Right atrium auricular region (tissue), 2 donors: Measurements from ENCODE around the gene CCDC184. TPM values are rescaled to one million over a fixed set of nuclear protein-coding genes. Genes with fewer than 3 reads are reported as not detected.

Experiments used
- DNase-seq: peaks from one replicate; pipeline ENCODE4 v3.0.0-alpha.2; 2019; ENCODE audit warnings: low spot score
- H3K27ac ChIP-seq, 2 donors: fragments of 200-600 bp; sonication (generic); 1 replicate in 1 of 2; 2 replicates in 1 of 2; pipeline ENCODE4 v1.5.1; 2016 to 2019
- H3K27me3 ChIP-seq, 2 donors: fragments of 200-600 bp; sonication (generic); one replicate each; pipeline versions ENCODE4 v1.5.1 to v1.6.0; 2017 to 2019
- H3K36me3 ChIP-seq: fragments of 200-600 bp; sonication (generic); one replicate; pipeline ENCODE4 v1.5.1; 2016
- H3K4me1 ChIP-seq, 2 donors: fragments of 200-600 bp; sonication (generic); one replicate each; pipeline versions ENCODE4 v1.5.1 to v1.6.0; 2017 to 2019
- H3K4me3 ChIP-seq, 2 donors: fragments of 200-600 bp; sonication (generic); 1 replicate in 1 of 2; 2 replicates in 1 of 2; pipeline ENCODE4 v1.5.1; 2017 to 2019; ENCODE audit warnings: mild to moderate bottlenecking in 1 of 2, moderate library complexity in 1 of 2
- H3K9me3 ChIP-seq, 2 donors: fragments of 200-600 bp; sonication (generic); one replicate each; pipeline ENCODE4 v1.5.1; 2019
- total RNA-seq, 2 donors: library from RNA; depleted of rRNA; stranded (reverse); fragments of >200 nt; gene quantifications; one replicate each; pipeline ENCODE4 v1.1.0, GENCODE V29; 2016
- TF ChIP-seq, protein P1 (sequence below), 2 donors: fragments of 200-600 bp; sonication (generic); IDR thresholded peaks; one replicate each; pipeline ENCODE4 v1.5.1; 2019; ENCODE audit warnings: antibody characterized with exemption in 2 of 2

Gene CCDC184
- total RNA-seq, 2 donors from 2014 or later = 0.37 to 1.4 TPM

DNA sequence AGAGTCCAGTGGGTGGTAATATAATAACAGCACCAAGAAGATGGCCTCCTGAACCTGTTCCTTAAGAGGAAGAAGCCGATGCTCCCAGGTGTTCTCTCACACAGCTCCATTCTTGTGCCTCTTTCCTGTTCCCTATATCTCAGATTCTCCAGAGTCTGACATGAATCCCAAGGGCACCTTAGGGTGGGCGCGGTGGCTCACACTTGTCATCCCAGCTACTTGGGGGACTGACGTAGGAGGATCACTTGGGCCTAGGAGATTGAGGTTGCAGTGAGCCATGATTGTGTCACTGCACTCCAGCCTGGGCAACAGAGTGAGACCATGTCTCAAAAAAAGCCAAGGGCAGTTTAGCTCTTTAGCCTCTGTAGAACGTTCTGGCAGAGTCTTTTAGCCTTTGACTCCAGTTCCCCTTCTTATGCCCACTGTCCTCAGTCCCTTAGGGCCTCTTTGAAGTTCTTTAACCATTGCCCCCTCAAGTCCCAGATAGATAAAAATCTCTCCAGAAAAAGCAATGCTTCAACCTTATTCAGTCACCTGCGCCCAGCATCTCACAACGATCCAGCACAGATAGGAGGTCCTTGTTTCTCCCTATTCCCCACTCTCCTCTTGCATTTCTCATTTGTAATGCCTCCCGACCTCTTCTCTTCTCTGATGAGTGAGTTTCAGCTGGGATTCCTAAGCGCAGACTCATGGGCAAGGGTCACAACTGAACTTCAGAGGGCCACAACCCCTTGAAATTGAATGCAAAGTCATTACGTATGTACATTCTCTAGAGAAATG, 4.7 kb downstream of the CCDC184 start:
- no peaks in the 10 kb centered on the region for H3K9me3 ChIP-seq
- no peak overlapping the region for H3K27ac ChIP-seq
- no peak overlapping the region for H3K4me3 ChIP-seq
- H3K27me3 ChIP-seq = peaks cover 0 to 12% of the 10 kb centered on the region in 2 donors
- no peaks in the 10 kb centered on the region for H3K36me3 ChIP-seq
- peaks cover 0 to 16% of the 10 kb centered on the region in 2 donors for H3K4me1 ChIP-seq
- TF ChIP-seq, protein P1, sequence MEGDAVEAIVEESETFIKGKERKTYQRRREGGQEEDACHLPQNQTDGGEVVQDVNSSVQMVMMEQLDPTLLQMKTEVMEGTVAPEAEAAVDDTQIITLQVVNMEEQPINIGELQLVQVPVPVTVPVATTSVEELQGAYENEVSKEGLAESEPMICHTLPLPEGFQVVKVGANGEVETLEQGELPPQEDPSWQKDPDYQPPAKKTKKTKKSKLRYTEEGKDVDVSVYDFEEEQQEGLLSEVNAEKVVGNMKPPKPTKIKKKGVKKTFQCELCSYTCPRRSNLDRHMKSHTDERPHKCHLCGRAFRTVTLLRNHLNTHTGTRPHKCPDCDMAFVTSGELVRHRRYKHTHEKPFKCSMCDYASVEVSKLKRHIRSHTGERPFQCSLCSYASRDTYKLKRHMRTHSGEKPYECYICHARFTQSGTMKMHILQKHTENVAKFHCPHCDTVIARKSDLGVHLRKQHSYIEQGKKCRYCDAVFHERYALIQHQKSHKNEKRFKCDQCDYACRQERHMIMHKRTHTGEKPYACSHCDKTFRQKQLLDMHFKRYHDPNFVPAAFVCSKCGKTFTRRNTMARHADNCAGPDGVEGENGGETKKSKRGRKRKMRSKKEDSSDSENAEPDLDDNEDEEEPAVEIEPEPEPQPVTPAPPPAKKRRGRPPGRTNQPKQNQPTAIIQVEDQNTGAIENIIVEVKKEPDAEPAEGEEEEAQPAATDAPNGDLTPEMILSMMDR (IDR thresholded peaks at IDR 0.05) = no peak
- DNase-seq = no peak

DNA sequence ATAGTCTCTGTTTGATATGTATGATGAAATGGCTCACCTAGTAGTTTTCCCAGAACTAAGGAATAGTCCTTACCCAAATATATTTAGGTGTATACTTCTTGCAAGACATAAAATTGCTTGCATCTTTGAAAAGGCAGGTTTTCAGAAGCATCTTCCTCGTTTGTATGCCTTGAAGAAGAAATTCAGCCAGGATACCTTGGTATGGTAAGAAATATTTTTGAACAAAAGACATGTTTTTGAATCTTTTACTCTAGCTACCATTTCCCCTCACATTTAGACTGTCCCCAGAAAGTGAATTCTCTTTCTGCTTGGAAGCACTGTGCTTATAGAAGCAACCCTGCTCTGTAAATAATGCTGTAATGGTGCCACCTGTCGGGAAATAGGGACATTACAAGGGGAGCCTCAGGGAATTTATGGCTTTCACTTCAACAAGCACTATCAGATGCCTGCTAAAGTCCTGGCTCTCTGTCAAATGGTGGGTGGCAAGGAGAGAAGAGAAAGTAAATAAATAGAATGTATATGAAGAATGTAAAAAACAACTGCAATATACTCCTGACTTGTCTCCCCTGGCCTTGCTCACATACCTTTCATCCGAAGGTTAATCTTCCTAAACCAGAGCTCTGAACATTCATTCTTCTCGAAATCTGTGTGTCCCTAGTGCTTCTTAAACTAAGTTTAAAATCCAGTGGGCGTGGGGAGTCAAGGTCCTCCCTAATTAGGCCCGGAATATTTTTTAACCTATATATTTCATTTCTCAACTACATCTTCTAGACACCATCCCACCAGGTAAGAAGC, 6.1 kb downstream of the CCDC184 start:
- no peak overlapping the region for H3K4me3 ChIP-seq
- peak; percentile 88 for DNase-seq
- no peaks in the 10 kb centered on the region for H3K27me3 ChIP-seq
- TF ChIP-seq, protein P1 (IDR thresholded peaks at IDR 0.05) = peak; percentile 68 to 89
- no peaks in the 10 kb centered on the region for H3K9me3 ChIP-seq
- peaks cover 0 to 2% of the 10 kb centered on the region in 2 donors for H3K4me1 ChIP-seq
- H3K27ac ChIP-seq = no peak overlapping the region
- no peaks in the 10 kb centered on the region for H3K36me3 ChIP-seq

DNA sequence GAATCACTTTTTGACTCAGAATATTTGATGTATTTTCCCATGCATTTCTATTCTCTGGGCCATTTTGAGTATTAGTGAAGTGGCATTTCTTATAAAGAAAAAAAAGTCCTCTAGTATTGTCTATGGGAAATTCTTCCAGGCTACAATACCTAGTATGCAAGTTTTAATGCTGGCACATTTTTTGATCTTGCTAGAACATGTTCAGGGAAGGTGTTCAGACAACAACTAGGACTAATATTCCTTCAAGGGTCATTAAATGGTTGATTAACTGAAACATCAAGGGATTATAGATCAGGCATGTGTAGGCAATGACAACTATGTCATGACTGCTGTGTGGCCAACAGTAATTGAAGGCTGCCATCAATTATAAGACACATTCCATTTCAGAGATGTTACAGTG, 7.7 kb downstream of the CCDC184 start:
- Histone ChIP-seq H3K9me3 (no peaks in the 10 kb centered on the region), H3K4me3 (no peak overlapping the region), H3K4me1 (no peaks in the 10 kb centered on the region), H3K27me3 (no peaks in the 10 kb centered on the region), H3K36me3 (no peaks in the 10 kb centered on the region), H3K27ac (no peak overlapping the region)
- TF ChIP-seq, protein P1 (IDR thresholded peaks at IDR 0.05) = no peak
- no peak for DNase-seq

DNA sequence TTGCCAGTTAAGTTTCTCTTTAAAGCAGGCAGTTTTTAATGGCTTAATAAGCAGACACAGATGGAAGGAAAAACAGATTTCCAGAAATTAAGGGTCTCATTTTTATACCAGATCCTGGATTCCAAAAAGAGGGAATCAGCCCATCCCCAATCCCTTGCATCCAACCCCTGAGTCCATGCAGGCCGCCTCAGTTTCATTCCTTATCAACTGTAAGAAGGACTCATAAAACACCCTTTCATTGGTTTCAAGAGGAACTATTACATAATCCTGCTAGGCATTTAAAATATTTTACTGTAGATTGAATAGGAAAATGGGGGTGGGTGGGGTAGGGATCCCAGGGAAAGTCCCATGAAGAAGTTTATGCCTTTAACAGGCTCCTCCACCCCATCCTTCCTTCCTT, 9.4 kb downstream of the CCDC184 start:
- Histone ChIP-seq H3K4me3 (no peak overlapping the region), H3K27ac (no peak overlapping the region), H3K4me1 (peaks cover 0 to 6% of the 10 kb centered on the region in 2 donors), H3K36me3 (no peaks in the 10 kb centered on the region), H3K9me3 (no peaks in the 10 kb centered on the region), H3K27me3 (no peaks in the 10 kb centered on the region)
- TF ChIP-seq, protein P1 (IDR thresholded peaks at IDR 0.05) = no peak
- no peak for DNase-seq

DNA sequence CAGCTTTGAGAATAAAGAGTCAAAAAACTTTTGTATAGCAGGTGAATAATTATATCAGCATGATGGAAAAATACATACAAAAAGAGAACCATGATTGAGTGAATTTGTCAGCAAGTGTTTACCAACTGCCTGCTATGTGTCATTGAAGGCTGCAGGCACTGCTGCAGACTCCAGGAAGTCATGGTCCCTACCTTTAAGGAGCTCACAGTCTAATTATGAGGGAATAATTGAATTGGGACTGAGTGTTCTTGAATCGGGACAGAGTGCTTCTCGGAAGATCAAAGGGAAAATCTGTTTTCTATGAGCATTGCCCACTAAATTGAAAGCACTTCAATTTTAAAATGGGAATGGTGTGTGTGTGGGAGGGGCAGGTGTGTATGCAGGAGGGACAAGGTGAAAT, 10.2 kb downstream of the CCDC184 start:
- TF ChIP-seq, protein P1 (IDR thresholded peaks at IDR 0.05) = no peak
- H3K9me3 ChIP-seq = no peaks in the 10 kb centered on the region
- H3K4me1 ChIP-seq = peaks cover 0 to 6% of the 10 kb centered on the region in 2 donors
- H3K4me3 ChIP-seq = no peak overlapping the region
- no peaks in the 10 kb centered on the region for H3K36me3 ChIP-seq
- H3K27ac ChIP-seq = no peak overlapping the region
- no peak for DNase-seq
- H3K27me3 ChIP-seq = no peaks in the 10 kb centered on the region
